ENCODE data around the gene SERP1.

DNA sequence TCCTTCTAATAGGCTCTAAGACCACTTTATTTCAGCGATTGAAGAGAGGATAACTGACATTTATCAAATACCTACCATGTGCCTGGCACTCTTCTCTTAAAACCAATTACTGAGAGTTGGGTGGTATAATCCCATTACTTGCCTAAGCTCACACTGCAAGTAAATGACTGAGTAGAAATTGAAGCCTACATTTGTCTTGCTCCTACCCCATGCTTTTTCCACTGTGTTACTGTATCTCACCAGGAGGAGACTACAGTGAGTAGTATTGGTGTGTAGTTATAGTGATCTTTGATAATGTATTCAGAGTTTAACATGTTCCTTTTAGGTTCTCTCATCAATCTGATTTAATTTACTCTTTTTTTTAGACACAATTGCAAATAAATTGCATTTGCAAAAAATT is 21.0 kb upstream of the SERP1 start:
- TF ChIP-seq, protein P1, sequence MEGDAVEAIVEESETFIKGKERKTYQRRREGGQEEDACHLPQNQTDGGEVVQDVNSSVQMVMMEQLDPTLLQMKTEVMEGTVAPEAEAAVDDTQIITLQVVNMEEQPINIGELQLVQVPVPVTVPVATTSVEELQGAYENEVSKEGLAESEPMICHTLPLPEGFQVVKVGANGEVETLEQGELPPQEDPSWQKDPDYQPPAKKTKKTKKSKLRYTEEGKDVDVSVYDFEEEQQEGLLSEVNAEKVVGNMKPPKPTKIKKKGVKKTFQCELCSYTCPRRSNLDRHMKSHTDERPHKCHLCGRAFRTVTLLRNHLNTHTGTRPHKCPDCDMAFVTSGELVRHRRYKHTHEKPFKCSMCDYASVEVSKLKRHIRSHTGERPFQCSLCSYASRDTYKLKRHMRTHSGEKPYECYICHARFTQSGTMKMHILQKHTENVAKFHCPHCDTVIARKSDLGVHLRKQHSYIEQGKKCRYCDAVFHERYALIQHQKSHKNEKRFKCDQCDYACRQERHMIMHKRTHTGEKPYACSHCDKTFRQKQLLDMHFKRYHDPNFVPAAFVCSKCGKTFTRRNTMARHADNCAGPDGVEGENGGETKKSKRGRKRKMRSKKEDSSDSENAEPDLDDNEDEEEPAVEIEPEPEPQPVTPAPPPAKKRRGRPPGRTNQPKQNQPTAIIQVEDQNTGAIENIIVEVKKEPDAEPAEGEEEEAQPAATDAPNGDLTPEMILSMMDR (IDR thresholded peaks at IDR 0.05 in 8 of 11, conservative IDR thresholded peaks at IDR 0.05 in 3 of 11) = no peak
- TF ChIP-seq POLR2A (IDR thresholded peaks at IDR 0.05) = no peak
